Measurements from ENCODE around the gene CDC42BPG. TPM values are rescaled to one million over a fixed set of nuclear protein-coding genes. Genes with fewer than 3 reads are reported as not detected.
A peak's percentile ranks its signal among the peaks of the same experiment; 100 is the strongest.

The CDC42BPG gene
- total RNA-seq, result 0.34 and 0.37 TPM in 2 replicates

GRCh38 chr11:64844330-64845128, at the start of gene CDC42BPG:
TSS of gene CDC42BPG (minus strand) at chr11:64844653. CDS start at chr11:64844569, 84 bp downstream.
- DNase-seq, result peak; percentile 78

GRCh38 chr11:64893194-64894069, 49.0 kb upstream of the CDC42BPG start:
- DNase-seq, result no peak

- DNase-seq, result no peak
Observed at GRCh38 chr11:64892838-64893193, 48.4 kb upstream of the CDC42BPG start.

GRCh38 chr11:64892411-64892831, 48.0 kb upstream of the CDC42BPG start:
- DNase-seq, result no peak

- no peak for DNase-seq
Observed at GRCh38 chr11:64891880-64892279, 47.4 kb upstream of the CDC42BPG start.

- no peak for DNase-seq
Observed at GRCh38 chr11:64891215-64891848, 46.9 kb upstream of the CDC42BPG start.

- DNase-seq, result no peak
Observed at GRCh38 chr11:64890522-64890939, 46.1 kb upstream of the CDC42BPG start.

GRCh38 chr11:64888729-64889511, 44.5 kb upstream of the CDC42BPG start:
- no peak for DNase-seq

- no peak for DNase-seq
Observed at GRCh38 chr11:64888406-64888728, 43.9 kb upstream of the CDC42BPG start.

- peak; percentile 78 for DNase-seq
Observed at GRCh38 chr11:64887757-64888405, 43.4 kb upstream of the CDC42BPG start.

GRCh38 chr11:64887234-64887756, 42.8 kb upstream of the CDC42BPG start:
- no peak for DNase-seq

- peak; percentile 73 for DNase-seq
Observed at GRCh38 chr11:64885367-64886286, 41.2 kb upstream of the CDC42BPG start.

GRCh38 chr11:64884019-64884418, 39.6 kb upstream of the CDC42BPG start:
- DNase-seq, result no peak

GRCh38 chr11:64883575-64883974, 39.1 kb upstream of the CDC42BPG start:
- DNase-seq, result no peak

- DNase-seq, result no peak
Observed at GRCh38 chr11:64882243-64882642, 37.8 kb upstream of the CDC42BPG start.

GRCh38 chr11:64881476-64881875, 37.0 kb upstream of the CDC42BPG start:
- no peak for DNase-seq

GRCh38 chr11:64880240-64881001, 36.0 kb upstream of the CDC42BPG start:
- DNase-seq, result no peak

GRCh38 chr11:64879244-64879900, 34.9 kb upstream of the CDC42BPG start:
- peak; percentile 33 for DNase-seq

Measured in dermis blood vessel endothelial cell (primary cell).